GM18868 (cell line): ENCODE data around the gene DCDC2C.

Source experiments
- ATAC-seq: cut with Tn5 transposase; IDR thresholded peaks from one replicate; pipeline ENCODE4 v1.9.1; 2021; ENCODE audit warnings: mild to moderate bottlenecking, moderate library complexity; ENCODE audit not compliant: unreplicated experiment

The DCDC2C gene

DNA sequence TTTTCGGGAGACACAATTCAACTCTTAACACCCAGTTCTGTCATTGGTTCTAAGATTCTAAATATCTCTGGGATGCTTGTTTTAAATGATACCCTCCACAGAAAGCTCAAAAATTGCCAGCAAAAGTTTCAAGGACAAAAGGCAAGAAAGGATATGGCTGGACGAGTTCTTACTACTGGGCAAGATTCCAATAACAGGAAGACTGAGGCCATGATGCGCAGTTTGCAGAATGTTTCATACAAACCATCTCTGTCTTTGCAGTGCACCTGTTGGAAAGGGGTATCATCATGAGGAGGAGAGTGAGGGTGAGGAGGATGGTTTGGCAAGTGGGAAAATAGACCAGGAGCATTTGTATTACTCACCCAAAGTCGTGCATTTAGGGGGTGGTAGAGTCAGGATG, 172.8 kb downstream of the DCDC2C start:
- no peak for ATAC-seq

DNA sequence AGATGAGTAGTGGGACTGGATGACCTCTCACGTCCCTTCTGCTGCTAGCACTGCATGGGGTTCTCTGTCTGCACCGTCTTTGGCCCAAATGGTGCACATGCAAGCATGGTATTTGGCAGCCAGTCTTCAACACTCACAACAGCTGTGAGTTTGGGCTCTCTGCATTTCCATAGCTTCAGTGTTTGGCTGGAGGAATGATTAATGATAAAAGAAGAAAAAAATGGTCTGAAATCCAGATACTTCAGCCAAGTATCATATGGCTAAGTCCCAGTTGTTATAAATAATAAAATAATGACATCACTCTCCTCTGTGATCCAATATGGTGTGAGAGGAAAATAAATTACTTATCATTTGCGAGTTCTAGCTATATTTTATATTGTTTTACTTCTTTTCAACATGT, 173.3 kb downstream of the DCDC2C start:
- no peak for ATAC-seq

DNA sequence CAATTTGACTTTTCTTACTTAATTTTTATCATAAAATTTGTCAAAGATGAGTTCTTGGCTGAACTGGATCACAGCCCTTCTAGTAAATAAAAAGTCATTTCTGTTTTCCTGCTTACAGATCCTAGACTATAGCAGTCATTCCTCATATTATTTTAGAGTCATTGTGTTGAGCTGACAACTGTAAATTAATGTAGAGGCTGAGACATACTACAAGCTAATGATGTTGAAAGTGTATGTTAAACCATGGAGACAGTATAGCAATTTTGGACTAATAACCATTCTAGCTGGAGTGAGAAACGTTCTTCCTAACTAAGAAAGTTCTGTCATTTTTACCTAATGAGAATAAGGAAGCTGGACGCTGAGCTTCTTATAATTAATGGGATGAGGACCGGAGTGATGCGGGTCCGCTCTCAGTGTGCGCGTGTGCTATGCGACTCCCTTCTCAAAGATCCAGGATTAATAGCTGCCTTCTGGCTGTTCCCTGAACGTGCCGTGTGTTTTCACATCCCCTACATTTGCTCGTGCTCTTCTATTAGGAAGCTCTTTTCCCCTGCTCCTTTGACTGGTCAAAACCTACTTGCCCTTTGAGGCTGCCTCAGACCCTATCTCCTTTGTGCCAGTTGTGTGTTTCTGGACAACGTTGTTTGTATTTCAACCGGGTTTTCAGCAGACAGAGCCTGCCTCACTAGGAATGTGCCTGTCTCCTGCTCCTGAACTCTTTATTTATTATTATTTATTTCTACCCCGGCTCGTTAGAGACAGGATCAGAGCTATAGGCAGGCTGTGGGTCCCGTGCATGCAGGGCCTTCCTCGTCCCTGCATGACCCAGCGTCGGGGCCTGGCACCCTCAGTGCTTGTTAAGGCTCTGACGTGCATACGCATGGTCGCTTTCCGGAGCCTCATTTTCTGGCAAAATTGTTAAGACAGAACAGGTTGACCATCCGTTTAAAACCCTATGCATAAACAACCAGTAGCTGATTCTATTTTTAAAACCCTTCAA, 182.6 kb downstream of the DCDC2C start:
- no peak for ATAC-seq

GRCh38 chr2:3895021-3895420, 191.6 kb downstream of the DCDC2C start:
- no peak for ATAC-seq
